Measurements from ENCODE around the gene TREM1.
"Not testable (repeated sequence)": the region's sequence is repeated elsewhere in the genome, so short reads cannot be mapped to it uniquely, and the experiment has no call there.

Gene TREM1

DNA sequence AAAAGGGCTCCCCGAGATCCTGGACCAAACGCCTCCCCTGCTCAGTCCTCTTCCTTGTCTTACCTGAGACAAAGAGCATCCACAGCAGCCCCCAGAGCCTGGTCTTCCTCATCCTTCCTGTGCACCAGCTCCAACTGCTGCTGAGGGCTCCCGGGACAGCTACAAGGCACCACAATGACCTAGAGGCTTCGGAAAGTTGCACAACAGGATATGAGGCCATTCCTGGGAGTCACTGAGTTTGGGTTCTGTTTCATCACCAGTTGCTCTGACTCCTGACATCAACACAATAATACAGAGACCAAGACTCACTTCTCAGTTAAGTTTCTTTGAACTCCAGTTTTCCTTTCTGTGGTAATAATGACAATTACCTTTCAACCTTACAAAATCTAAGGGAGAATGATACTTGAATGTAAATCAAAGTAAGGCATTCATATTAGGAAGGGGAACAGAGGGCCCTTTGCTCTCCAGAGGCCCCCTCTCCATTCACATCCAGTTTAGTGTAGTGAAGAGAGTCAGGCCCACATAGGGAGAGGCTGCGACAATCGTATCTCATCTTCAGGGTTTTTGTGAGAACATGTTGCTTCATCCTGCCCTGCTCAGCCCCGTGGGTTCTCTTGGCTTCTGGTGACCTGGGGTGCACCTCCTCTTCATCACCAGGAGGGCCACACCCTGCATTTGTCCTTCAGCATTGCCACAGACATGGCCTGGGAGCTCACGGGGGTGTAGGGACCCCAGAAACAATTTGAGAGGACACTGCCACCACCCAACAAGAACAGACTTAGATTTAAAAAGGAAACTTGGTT lies at the start of gene TREM1:
TREM1 (minus strand) TSS at position 139 of the 803 bp plus-strand sequence; CDS start at position 112, 27 bp downstream.
- no peak for DNase-seq

DNA sequence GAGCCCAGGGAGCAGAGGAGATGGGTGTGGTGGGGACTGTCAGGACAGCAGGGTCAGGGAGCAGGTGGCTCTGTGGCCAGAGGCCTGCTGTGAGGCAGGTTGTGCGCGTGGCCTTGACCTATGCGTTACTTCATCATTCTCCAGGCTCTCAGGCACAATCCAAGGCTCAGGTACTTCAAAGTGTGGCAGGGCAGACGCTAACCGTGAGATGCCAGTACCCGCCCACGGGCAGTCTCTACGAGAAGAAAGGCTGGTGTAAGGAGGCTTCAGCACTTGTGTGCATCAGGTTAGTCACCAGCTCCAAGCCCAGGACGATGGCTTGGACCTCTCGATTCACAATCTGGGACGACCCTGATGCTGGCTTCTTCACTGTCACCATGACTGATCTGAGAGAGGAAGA lies 49.5 kb upstream of the TREM1 start:
- DNase-seq: no peak

DNA sequence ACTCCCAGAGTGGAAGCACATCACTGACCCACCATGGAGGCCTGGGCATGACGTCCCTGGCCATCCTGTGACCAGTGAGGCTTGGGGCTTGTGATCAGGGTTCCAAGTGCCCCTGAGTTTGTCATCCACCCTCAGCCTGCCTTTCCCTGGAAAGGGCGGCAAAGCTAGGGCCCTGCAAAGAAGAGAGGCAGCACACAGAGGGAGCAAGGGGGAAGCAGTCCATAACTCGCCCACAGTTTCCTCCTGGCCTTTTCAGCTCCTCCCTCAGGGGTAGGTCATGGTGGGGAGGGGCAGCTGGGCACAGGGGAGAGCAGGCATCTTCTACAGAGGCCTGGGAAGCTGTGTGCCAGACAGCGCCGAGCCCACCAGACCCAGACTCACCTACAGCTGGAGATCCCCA lies 48.8 kb upstream of the TREM1 start, which contains the start of gene NCR2:
NCR2 (plus strand) TSS at position 313 of the 400 bp plus-strand sequence. CDS start 269 bp downstream, outside the sequence.
- DNase-seq: no peak

DNA sequence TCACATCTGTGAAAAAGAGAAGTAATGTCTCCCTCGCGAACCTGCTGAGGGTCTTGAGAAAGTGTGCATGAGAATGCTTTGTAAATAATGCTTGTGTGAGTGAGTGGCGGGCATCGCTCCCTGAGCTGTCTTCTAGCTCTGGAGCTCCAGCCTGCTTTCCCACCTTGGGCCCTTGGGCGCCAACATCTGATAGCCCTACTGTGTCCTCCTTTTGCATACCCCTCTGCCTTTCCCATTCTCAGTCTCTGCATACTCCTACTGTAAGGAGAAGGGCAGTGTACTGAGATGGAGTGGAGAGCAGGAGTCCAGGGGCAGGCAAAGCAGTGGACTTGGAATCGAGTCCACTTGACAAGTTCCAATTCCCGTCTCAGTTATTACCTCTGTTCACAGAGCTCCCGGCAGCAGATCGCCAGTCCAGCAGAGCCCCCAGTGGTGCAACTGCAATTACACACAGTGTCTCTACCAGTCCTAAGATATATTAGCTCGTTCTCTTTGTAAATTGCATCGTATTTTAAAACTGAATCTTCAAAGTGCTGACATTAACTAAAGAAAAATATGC lies 48.1 kb upstream of the TREM1 start:
- no peak for DNase-seq

DNA sequence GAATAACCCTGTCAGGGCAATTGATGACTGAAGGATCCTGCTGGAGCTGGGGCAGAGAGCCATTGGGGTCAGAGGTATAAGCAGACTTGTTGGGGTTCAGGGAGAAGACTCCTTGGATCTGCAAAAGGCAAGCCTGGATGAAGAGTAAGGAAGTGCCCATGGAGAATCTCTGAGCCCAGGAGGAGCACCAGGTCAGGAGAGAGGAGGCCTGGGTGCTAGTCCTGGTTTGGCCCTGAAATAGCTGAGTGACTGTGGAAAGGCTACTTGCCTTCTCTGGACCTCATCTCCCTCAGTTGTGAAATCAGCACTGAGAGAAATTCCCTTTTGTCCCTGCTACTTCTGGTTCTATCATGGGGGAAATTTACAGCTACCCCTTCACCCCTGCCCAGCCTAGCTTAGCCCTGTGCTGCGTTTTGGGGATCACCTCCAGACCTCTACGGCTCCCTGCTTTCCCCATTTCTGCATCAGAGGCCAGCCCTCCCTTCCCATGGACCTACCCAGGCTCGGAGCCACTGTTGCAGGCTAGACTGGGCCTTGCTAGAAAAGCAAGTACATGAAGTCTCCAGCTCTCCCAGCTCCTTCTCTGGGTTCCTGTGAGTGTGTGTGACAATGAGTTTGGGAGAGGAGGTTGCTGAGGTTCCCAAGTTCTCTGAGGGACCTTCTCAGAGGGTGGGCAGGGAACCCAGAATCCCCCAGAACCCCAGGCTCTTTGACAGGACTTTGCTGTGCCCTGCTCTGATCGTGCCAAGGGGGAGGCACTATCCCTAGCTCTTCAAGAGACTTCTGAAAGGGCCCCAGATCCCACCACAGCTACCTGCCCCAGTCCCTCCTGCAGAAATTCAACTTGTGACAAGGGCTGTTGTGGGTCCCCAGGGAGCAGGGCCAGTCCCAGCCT lies 46.6 kb upstream of the TREM1 start:
- DNase-seq: no peak

DNA sequence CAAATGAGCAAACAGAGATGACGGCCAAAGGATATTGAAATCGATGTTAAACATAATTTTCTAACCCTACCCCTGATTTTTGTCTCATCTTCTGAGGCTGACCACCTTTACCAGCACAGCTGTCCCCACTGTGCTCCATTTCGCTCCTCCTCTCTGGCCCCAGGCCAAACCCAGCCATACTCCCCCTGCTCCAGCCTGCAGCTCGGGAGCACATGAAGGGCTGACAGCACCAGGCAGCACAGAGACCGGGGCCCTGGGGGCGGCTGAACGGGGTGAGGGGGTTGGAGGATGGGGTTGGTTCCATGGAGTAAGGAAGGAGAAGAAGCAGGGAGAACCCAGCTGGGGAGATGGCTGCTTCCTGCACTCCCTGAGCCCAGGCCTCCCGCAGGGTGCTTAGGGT lies 45.8 kb upstream of the TREM1 start:
- no peak for DNase-seq

DNA sequence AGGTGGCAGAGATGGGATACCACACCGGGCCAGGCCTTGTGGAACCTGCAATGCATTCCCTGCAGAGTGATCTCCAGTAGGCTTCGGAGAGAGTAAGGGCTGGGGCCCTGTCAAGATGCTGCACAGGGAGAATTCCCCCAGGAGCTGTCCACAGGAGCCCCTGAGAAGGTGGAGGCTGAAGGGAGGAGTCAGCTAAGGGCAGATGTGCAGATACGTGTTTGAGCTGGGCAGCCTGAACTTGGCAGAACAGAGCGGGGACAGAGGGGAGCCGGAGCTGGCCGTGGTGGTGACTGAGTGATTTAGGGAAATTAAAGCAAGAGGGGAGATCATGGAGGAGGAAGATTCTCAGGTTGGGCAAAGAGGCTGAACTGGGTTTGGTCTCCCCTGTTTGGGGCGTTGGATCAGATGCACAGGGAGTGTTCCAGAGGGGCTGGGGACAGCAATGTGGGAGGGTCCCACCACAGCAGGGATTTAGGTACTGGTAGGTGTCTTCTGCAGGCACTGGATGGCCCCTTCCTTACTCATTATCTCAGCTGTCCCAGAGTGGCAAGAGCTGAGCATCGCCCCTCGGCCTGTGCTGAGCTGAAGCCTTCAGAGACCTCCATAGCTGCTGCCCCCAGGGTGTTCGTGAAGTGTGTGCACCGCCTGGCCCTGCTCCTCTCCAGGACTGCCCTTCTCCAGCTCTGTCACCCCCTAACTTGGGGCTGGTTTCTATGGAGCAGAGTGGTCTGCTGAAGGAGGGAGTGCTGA lies 45.1 kb upstream of the TREM1 start:
- no peak for DNase-seq

DNA sequence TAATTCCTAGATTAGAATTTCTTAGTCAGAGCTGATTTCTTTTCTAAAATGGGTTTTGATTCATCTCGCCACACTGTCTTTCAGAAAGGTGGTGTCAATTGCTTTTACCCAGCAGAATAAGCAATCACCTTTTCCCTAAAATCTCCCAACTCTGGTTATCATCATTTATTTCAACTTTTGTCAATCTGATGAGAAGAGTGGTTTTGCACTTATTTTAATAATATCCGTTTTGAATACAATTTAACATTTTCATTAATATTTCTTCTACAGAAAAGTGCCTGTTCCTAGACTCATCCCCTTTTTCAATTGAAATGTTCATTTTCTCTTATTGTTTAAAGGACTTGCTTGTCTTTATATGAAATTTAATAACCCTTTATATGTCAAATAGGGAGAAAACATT lies 40.7 kb upstream of the TREM1 start:
- no peak for DNase-seq

DNA sequence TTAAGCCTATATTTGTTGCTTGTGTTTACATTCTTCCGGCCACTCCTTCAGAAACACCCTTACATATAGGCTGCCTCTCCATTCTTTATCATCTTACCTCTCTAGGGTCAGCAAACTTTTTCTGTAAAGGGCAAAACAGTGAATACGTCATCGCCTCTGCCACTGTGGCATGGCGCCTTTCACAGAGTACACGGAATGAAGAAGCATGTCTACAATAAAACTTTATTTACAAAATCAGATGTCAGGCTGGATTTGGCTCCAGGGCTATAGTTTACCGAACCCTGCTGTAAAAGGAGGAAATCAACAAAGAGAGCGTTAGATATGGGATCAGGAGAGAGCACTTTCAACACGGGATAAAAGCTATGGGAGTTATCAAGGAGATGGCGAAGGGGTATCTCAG lies 39.6 kb upstream of the TREM1 start:
- peak; percentile 36 for DNase-seq

DNA sequence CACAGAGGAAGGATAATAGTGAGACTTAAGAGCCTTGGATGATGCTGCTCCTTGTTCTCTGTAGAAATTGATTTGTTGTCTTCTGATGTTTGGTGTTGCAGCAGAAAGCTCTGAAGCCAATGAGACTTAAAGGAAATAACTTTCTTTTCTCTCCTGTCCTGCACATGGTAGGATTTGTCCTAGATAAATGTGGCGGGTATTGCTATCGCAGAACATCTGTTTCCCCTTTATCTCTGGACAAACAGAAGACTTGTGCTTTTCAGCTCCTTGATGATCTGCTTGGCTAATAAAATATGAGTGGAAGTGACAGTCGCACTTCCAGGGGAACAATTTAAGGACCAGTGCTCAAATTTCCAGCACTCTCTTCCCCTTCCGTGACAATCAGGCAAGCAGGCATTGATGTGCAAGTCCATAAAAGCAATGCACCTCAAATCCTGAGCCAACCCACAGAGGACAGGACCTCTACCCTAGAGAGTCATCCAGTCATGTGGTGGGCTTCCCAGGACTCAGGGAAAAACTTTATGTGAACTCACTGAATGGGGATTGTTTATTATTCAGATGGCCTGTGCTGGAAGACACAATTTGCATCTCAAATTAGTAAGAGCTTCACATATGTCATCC lies 39.1 kb upstream of the TREM1 start:
- peak; percentile 36 for DNase-seq

DNA sequence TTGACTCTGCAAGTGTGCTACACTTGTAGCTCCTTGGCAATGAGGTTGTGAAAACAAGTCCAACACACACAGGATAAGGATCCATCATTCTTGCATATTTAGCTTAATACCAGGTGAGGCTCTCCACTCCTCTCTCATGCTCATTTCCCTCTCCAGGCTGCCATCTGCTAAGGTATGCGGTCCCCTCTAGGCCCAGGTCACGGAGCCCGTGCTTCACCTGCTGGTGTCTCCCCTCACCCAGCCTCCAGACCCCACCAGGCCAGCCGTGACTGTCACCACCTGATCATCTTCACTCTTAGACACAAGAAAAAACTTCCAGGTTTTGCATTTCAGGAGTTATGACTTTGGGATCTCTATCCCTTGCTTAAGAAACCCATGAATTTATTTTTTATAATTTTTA lies 34.7 kb upstream of the TREM1 start:
- DNase-seq: no peak

DNA sequence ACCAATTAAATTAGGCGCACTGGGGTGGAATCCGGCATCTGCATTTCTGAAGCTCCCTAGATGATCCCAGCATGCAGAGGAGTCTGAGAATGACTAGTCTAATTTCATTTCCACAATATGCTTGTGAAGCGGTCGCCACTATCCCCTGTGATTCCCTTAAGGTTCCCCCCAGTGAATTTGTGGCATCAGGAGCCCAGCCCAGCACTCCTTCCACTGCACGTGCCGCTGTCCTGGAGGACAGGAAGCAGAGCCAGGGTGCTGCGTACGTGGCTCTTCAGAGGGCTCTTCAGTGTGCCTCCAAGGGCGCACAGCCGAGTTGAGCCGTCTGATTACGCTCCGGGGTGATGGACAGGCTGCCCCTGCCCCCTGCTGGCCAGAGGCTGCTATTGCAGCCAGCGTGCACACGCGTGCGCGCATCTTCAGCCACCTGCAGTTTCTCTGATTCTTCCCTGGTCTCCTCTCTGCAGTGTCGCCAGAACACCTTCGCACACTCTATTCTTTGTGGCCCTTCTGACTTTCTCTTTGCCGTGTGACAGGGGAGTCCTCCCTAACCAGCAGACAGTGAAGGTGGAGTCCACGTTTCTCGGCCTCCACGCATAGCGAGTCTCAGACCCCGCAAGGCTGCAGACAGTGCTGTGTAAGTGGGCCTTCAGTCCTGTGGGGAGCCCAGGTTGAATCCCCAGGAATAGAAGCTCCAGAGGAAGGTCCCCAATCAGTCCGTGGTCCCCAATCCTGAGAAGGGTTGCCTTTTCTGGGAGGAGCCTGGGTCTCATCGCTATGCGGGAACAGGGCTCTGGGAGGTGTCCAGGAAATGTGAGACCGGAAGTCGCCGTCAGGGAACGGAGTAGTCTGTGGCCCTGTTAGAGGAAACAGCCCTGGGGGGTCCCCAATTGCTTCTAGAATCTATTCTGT lies 32.4 kb upstream of the TREM1 start:
- DNase-seq: peak; percentile 77

DNA sequence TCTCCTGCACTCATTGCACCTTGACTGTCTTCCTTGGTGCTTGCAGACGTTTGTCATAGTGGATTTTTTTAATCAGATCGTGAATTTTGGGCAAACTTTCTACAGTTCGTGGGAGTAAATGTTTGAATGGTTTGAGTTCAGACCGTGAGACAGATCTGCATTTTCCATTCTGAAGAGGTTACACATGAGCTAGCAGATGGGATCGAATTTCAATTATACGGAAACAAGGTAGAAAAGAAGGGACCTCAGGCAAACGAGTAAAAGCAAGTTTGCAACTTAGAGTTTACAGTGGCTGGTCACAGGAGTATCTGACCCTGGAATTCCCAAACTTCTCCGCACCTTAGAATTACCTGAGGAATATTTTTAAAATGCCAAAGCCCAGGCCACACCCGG lies 31.8 kb upstream of the TREM1 start:
- peak; percentile 49 for DNase-seq

DNA sequence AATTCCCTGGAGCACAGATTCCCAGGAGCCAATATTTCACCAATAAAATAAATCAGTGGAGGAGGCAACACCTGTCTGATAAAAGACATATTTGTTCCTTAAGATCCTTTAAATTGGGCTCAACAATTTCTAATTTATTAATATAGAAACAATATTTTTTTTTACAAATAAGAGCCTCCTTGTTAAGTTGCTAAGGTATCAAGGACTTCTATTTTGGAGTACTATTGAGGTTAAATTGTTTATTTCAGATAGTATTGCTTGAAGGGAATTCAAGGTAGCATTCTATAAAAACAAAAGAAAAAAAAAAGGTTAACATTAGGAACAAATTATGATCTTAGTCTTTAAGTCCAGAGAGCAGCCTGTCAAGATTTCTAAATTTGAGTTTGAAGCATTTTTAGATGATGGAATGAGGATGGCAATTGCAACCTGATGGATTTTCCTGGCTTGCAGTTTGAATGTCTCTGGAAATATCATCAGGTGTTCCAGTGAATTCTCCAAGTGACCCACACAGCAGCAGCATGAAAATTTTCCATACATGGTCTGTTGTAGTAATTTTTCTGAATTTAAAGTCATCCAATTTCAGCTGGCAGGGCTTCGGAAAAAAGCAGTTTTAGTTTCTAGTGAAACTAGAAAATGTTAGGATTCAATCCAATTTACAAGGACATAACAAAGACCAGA lies 29.6 kb upstream of the TREM1 start:
- no peak for DNase-seq

DNA sequence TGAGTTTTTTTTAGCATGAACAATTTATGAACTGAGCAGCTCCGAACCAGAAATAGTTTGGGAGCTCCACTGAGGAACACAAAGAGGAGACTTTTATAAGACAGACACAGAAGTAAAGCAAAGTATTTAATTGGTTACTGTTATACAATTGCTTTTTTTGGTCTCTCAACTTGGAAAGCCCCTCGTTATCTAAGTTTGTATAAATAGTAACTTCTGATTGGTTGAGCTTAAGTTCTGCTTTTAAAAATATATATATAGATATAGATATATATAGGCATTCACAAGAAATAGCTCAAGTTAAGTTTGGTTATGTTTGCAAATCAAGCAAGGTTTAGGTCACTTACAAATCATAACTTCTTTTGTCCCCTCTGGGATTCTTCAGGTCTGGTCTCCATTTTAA lies 28.7 kb upstream of the TREM1 start:
- no peak for DNase-seq

DNA sequence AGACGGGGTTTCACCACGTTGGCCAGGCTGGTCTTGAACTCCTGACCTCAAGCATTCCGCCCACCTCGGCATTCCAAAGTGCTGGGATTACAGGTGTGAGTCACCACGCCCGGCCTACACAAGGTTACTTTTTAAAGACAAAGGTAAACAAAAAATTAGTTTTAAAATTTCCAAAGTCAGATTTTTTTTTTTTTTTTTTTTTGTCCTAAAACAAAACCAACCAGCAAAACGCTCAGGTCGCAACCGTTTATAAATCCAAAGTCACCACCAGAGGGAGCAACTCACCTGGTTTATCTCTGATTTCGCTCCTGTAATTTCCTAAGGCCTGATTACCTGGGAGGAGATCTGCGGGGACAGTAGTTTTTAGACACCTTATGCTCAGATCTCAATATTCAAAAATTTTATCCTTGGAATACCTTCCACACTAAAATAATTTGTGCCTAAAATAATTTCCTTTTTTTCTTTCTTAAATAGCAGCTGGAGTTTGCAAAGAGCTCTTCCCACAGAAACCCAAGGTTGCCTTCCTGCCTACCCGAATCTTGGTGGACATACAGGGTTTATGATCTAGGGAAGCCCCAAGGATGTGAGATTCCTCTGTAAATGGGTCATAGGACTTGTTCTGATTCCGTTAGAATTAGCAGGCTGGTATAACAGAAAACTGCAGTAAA lies 19.8 kb upstream of the TREM1 start:
- peak; percentile 26 for DNase-seq

DNA sequence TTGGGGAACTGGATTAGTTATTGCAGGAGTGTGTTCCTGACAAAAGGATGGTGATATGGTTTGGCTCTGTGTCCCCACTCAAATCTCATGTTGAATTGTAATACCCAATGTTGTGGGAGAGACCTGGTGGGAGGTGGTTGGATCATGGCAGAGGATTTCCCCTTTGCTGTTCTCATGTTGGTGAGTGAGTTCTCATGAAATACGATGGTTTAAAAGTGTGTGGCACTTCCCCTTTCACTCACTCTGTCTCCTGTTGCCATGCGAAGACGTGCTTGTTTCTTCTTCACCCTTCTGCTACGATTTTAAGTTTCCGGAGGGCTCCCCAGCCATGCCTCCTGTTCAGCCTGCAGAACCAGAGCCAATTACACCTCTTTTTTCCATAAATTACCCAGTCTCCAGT lies 16.2 kb upstream of the TREM1 start:
- no peak for DNase-seq

DNA sequence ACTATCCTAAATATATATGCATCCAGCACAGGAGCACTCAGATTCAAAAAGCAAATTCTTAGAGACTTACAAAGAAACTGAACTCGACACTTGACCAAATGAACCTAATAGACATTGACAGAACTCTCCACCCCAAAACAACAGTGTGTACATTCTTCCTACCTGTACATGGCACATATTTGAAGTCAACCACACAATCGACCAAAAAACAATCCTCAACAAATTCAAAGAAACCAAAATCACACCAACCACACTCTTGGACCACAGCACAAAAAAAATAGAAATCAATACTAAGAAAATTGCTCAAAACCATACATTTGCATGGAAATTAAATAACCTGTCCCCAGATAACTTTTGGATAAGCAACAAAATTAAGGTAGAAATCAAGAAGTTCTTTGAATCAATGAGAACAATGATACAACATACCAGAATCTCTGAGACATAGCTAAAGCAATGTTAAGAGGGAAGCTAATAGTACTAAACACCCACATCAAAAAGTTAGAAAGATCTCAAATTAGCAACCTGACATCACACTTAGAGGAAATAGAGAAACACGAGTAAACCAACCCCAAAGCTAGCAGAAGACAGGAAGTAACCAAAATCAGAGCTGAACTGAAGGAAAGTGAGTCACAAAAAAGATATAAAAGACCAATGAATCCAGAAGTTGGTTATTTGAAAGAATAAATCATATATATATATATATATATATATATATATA lies 12.5 kb upstream of the TREM1 start:
- no peak for DNase-seq

DNA sequence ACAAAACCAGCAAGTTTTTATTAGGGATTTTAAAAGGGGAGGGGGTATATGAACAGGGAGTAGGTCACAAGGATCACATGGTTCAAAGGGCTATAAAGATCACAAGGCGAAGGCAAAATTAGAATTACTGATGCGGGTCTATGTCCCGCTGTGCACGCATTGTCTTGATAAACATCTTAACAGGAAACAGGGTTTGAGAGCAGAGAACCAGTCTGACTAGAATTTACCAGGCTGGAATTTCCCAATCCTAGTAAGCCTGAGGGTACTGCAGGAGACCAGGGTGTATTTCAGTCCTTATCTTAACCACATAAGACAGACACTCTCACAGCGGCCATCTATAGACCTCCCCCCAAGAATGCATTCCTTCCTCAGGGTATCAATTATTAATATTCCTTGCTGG lies 10.8 kb upstream of the TREM1 start:
- not testable (repeated sequence) for DNase-seq

All from NCI-H526 treated with DMSO at 0.1 percent for 48 hours (cell line).